Measurements from ENCODE around the gene P4HTM. TPM values are rescaled to one million over a fixed set of nuclear protein-coding genes. Genes with fewer than 3 reads are reported as not detected.

P4HTM gene
- total and polyA plus RNA-seq, 2 donors (not counting 1 experiment from before 2014, with no cell fraction given), result 48.5 to 70.6 TPM

DNA sequence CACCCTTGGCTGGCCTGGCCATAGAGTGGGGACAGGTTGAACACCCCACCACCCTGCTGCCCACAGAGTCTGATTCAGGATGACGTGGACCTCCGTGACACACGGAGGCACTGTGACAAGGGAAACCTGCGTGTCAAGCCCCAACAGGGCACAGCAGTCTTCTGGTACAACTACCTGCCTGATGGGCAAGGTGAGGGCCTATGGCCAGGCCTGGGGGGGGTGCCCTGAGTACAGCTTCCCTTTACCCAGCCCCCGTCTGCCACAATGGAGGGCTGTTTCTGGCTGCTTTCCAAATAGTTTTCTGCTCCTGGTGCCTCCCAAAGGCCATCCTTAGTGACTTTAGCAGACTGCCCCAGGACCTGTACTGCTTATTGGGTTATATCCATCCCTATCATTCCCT is 16.0 kb downstream of the P4HTM start:
- Mint-ChIP-seq H3K27ac (no peak overlapping the region), H3K27me3 (no peaks in the 10 kb centered on the region), H3K4me1 (peaks cover 25% of the 10 kb centered on the region), H3K9me3 (ENCODE audit: insufficient read depth) (no peaks in the 10 kb centered on the region), H3K4me3 (peak overlapping the region; percentile 100)
- no peaks in the 10 kb centered on the region for H3K9me3 ChIP-seq (ENCODE audit: control extremely low read depth in 1 of 3, control insufficient read depth in 2 of 3, insufficient read depth in 1 of 3, low read length in 2 of 3)
- WGBS (ENCODE audit: insufficient coverage), result 94% methylated on average over 5 of the region's 5 CpGs
- intact Hi-C loops (cut with micrococcal nuclease), result loop anchor here (2.0 kb wide), 1 partner anchor 705 kb away; the partner anchor contains the start of gene NME6
- peak overlapping the region in 1 of 5 experiments; percentile 89 for H3K4me3 ChIP-seq (ENCODE audit: control extremely low read depth in 1 of 5, extremely low read depth in 1 of 5, insufficient read depth in 1 of 5, low read depth in 2 of 5, low read length in 4 of 5)
- DNase-seq (peak; percentile 34), ATAC-seq (ENCODE audit: low read depth) (no peak)
- H3K4me2 ChIP-seq (replicated peaks; ENCODE audit: low read depth, low read length, poor library complexity, severe bottlenecking), result peak overlapping the region; percentile 93
- ChIA-PET POLR2A (interaction anchor here (4.0 kb wide), 1 partner anchor 14 kb away, joined by 116 read pairs; the partner anchor contains the start of genes DALRD3 and NDUFAF3), CTCF (interaction anchor here (1.3 to 5.6 kb wide), 3 partner anchors 15 to 149 kb away, joined by 3 to 73 read pairs (median 52); partner anchors contain the start of genes NDUFAF3 and P4HTM)
- no peaks in the 10 kb centered on the region for H3K27me3 ChIP-seq (replicated peaks in 1 of 4; ENCODE audit: control extremely low read depth in 1 of 4, control insufficient read depth in 3 of 4, insufficient read depth in 4 of 4, low read length in 3 of 4)
- H4K20me1 ChIP-seq (ENCODE audit: control insufficient read depth, insufficient read depth, low read length, poor library complexity, severe bottlenecking), result peaks cover 18% of the 10 kb centered on the region
- H3K79me2 ChIP-seq (ENCODE audit: control insufficient read depth, insufficient read depth, low read length), result peaks cover 46% of the 10 kb centered on the region
- H3K27ac ChIP-seq (ENCODE audit: low read length in 2 of 2), result no peak overlapping the region
- no peaks in the 10 kb centered on the region for H3K36me3 ChIP-seq (replicated peaks in 1 of 2; ENCODE audit: control extremely low read depth in 1 of 2, control insufficient read depth in 1 of 2, extremely low read depth in 1 of 2, insufficient read depth in 2 of 2, low read length in 1 of 2)
- peaks cover 15 to 18% of the 10 kb centered on the region in 2 donors for H3K4me1 ChIP-seq (ENCODE audit: control insufficient read depth in 2 of 2, insufficient read depth in 2 of 2, low read length in 2 of 2)
- peak overlapping the region; percentile 95 for H3K9ac ChIP-seq (ENCODE audit: low read length)
- peak overlapping the region; percentile 93 for H2AFZ ChIP-seq (ENCODE audit: insufficient read depth, low read depth, low read length, poor library complexity, severe bottlenecking)
- no peak for TF ChIP-seq EZH2 (IDR thresholded peaks at IDR 0.05; ENCODE audit: borderline replicate concordance, insufficient read depth, low read depth, low read length, poor library complexity, severe bottlenecking)
- TF ChIP-seq CTCF (IDR thresholded peaks at IDR 0.05), result no peak

DNA sequence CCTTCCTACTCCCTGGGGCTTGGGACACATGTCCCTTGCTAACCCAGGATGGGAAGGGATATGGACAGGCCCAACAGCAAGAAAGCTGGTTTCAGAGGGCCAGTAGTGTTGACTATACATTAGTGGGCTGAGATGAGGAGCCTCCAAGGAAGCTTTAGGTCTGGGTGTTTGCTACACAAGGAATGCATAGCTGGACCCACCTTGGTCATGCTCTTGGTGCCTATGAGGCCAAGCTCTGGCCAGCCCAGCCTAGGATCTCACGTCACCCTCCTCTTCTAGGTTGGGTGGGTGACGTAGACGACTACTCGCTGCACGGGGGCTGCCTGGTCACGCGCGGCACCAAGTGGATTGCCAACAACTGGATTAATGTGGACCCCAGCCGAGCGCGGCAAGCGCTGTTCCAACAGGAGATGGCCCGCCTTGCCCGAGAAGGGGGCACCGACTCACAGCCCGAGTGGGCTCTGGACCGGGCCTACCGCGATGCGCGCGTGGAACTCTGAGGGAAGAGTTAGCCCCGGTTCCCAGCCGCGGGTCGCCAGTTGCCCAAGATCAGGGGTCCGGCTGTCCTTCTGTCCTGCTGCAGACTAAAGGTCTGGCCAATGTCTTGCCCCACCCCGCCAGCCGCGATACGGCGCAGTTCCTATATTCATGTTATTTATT is 16.5 kb downstream of the P4HTM start:
- ATAC-seq (ENCODE audit: low read depth) (no peak), DNase-seq (no peak)

More for the DNA sequence above, 16.5 kb downstream of the P4HTM start:
- Histone ChIP-seq H3K4me2 (replicated peaks; ENCODE audit: low read depth, low read length, poor library complexity, severe bottlenecking) (peak overlapping the region; percentile 93), H3K27ac (ENCODE audit: low read length in 2 of 2) (peak overlapping the region; percentile 95 to 96), H3K79me2 (ENCODE audit: control insufficient read depth, insufficient read depth, low read length) (peaks cover 51% of the 10 kb centered on the region), H4K20me1 (ENCODE audit: control insufficient read depth, insufficient read depth, low read length, poor library complexity, severe bottlenecking) (peaks cover 23% of the 10 kb centered on the region), H3K36me3 (replicated peaks in 1 of 2; ENCODE audit: control extremely low read depth in 1 of 2, control insufficient read depth in 1 of 2, extremely low read depth in 1 of 2, insufficient read depth in 2 of 2, low read length in 1 of 2) (peaks cover 0 to 4% of the 10 kb centered on the region in 2 experiments), H3K4me1 (ENCODE audit: control insufficient read depth in 2 of 2, insufficient read depth in 2 of 2, low read length in 2 of 2) (peaks cover 15 to 18% of the 10 kb centered on the region in 2 donors), H3K9me3 (ENCODE audit: control extremely low read depth in 1 of 3, control insufficient read depth in 2 of 3, insufficient read depth in 1 of 3, low read length in 2 of 3) (no peaks in the 10 kb centered on the region), H3K4me3 (ENCODE audit: control extremely low read depth in 1 of 5, extremely low read depth in 1 of 5, insufficient read depth in 1 of 5, low read depth in 2 of 5, low read length in 4 of 5) (peak overlapping the region; percentile 56 to 99 (median 94)), H2AFZ (ENCODE audit: insufficient read depth, low read depth, low read length, poor library complexity, severe bottlenecking) (peak overlapping the region; percentile 93), H3K27me3 (replicated peaks in 1 of 4; ENCODE audit: control extremely low read depth in 1 of 4, control insufficient read depth in 3 of 4, insufficient read depth in 4 of 4, low read length in 3 of 4) (no peaks in the 10 kb centered on the region), H3K9ac (ENCODE audit: low read length) (peak overlapping the region; percentile 95)
- CTCF ChIA-PET, result interaction anchor here (0.6 to 5.6 kb wide), 11 partner anchors 9 to 338 kb away, joined by 3 to 73 read pairs (median 5); partner anchors contain the start of genes ARIH2, DALRD3, IMPDH2 and NDUFAF3
- H3K4me3 Mint-ChIP-seq, result peak overlapping the region; percentile 100
- H3K27ac Mint-ChIP-seq, result peak overlapping the region; percentile 99
- WGBS (ENCODE audit: insufficient coverage), result 1% methylated on average over 26 of the region's 32 CpGs
- TF ChIP-seq CTCF (IDR thresholded peaks at IDR 0.05) (no peak), EZH2 (IDR thresholded peaks at IDR 0.05; ENCODE audit: borderline replicate concordance, insufficient read depth, low read depth, low read length, poor library complexity, severe bottlenecking) (no peak)
- no peaks in the 10 kb centered on the region for H3K9me3 Mint-ChIP-seq (ENCODE audit: insufficient read depth)
- intact Hi-C loops (cut with micrococcal nuclease), result loop anchor here (1.0 to 2.0 kb wide), 6 partner anchors 15 to 706 kb away; partner anchors contain the start of genes ARIH2, NICN1, NME6 and P4HTM
- POLR2A ChIA-PET, result interaction anchor here (0.8 to 4.0 kb wide), 15 partner anchors 9 to 1293 kb away, joined by 3 to 116 read pairs (median 7); partner anchors contain the start of genes ARIH2, DALRD3, IMPDH2 and NDUFAF3
- no peaks in the 10 kb centered on the region for H3K27me3 Mint-ChIP-seq
- peaks cover 25% of the 10 kb centered on the region for H3K4me1 Mint-ChIP-seq

Measured in B cell (primary cell).